ENCODE measurements around the gene FOCAD.

Gene FOCAD

GRCh38 chr9:21018177-21018576, 334.1 kb downstream of the FOCAD start:
- TF ChIP-seq CTCF (IDR thresholded peaks at IDR 0.05; ENCODE audit: low read depth, low read length, missing control alignments): no peak
- no peak overlapping the region for H3K4me3 ChIP-seq (ENCODE audit: low read depth, low read length)
- no peak for DNase-seq (ENCODE audit: low read depth)

- DNase-seq (ENCODE audit: low read depth): no peak
- no peak overlapping the region for H3K4me3 ChIP-seq (ENCODE audit: low read depth, low read length)
- no peak for TF ChIP-seq CTCF (IDR thresholded peaks at IDR 0.05; ENCODE audit: low read depth, low read length, missing control alignments)
Observed at GRCh38 chr9:21023861-21024260, 339.8 kb downstream of the FOCAD start.

GRCh38 chr9:21027295-21027694, 343.2 kb downstream of the FOCAD start:
- DNase-seq (ENCODE audit: low read depth): no peak
- H3K4me3 ChIP-seq (ENCODE audit: low read depth, low read length): no peak overlapping the region
- no peak for TF ChIP-seq CTCF (IDR thresholded peaks at IDR 0.05; ENCODE audit: low read depth, low read length, missing control alignments)

- no peak overlapping the region for H3K4me3 ChIP-seq (ENCODE audit: low read depth, low read length)
- DNase-seq (ENCODE audit: low read depth): no peak
- TF ChIP-seq CTCF (IDR thresholded peaks at IDR 0.05; ENCODE audit: low read depth, low read length, missing control alignments): no peak
Observed at GRCh38 chr9:21028466-21028865, 344.4 kb downstream of the FOCAD start.

- TF ChIP-seq CTCF (IDR thresholded peaks at IDR 0.05; ENCODE audit: low read depth, low read length, missing control alignments): no peak
- no peak overlapping the region for H3K4me3 ChIP-seq (ENCODE audit: low read depth, low read length)
Observed at GRCh38 chr9:21029661-21030060, 345.6 kb downstream of the FOCAD start.

GRCh38 chr9:21030389-21031035, 346.5 kb downstream of the FOCAD start:
- TF ChIP-seq CTCF (IDR thresholded peaks at IDR 0.05; ENCODE audit: low read depth, low read length, missing control alignments): no peak
- DNase-seq (ENCODE audit: low read depth): peak; percentile 43
- H3K4me3 ChIP-seq (ENCODE audit: low read depth, low read length): peak overlapping the region; percentile 58

More at GRCh38 chr9:21029661-21030060, 345.6 kb downstream of the FOCAD start:
- no peak for DNase-seq (ENCODE audit: low read depth)

All from GM12864 (cell line).